A549 treated with ZK216348 at 1 μM for 4 hours (cell line): ENCODE measurements around the gene CA10. TPM values are rescaled to one million over a fixed set of nuclear protein-coding genes. Genes with fewer than 3 reads are reported as not detected.

Experiments used
- total RNA-seq: library from RNA; stranded (reverse); fragments of 200-300 nt; extraction: Qiagen RNA extraction; gene quantifications from 5 replicates; pipeline ENCODE4 v1.2.3, GENCODE V29; 2022; ENCODE audit warnings: low read depth

CA10 gene
- not detected in 5 replicates for total RNA-seq

GRCh38 chr17:52158450-52159042 lies at the start of gene CA10:
Gene CA10 (minus strand): TSS chr17:52158714.

